Ishikawa (cell line): Measurements from ENCODE around the gene DDX28.
"Not testable (repeated sequence)": the region's sequence is repeated elsewhere in the genome, so short reads cannot be mapped to it uniquely, and the experiment has no call there.

ENCODE experiments used
- CEBPB ChIP-seq: IDR thresholded peaks from 2 replicates; pipeline ENCODE4 v1.6.1; 2012
- CREB1 ChIP-seq: IDR thresholded peaks from 2 replicates; pipeline ENCODE4 v1.6.1; 2012; ENCODE audit warnings: low read depth
- EGR1 ChIP-seq: IDR thresholded peaks from 2 replicates; pipeline ENCODE4 v1.6.1; 2012
- EP300 ChIP-seq: IDR thresholded peaks from 2 replicates; pipeline ENCODE4 v1.6.1; 2012; ENCODE audit warnings: borderline replicate concordance
- FOXM1 ChIP-seq: IDR thresholded peaks from 2 replicates; pipeline ENCODE4 v1.6.1; 2012; ENCODE audit warnings: low read depth, borderline replicate concordance
- NFIC ChIP-seq: IDR thresholded peaks from 2 replicates; pipeline ENCODE4 v1.6.1; 2012
- RAD21 ChIP-seq: IDR thresholded peaks from 2 replicates; pipeline ENCODE4 v1.6.1; 2012; ENCODE audit warnings: low read depth
- TAF1 ChIP-seq: IDR thresholded peaks from 2 replicates; pipeline ENCODE4 v1.6.1; 2012; ENCODE audit warnings: low read depth, mild to moderate bottlenecking
- TCF12 ChIP-seq: IDR thresholded peaks from 2 replicates; pipeline ENCODE4 v1.6.1; 2012; ENCODE audit warnings: low read depth
- TEAD4 ChIP-seq: IDR thresholded peaks from 2 replicates; pipeline ENCODE4 v1.6.1; 2012
- YY1 ChIP-seq: IDR thresholded peaks from 2 replicates; pipeline ENCODE4 v1.6.1; 2012; ENCODE audit warnings: low read depth
- ZBTB7A ChIP-seq: IDR thresholded peaks from 2 replicates; pipeline ENCODE4 v1.6.1; 2012; ENCODE audit warnings: low read depth
- TF ChIP-seq, protein P1 (sequence below): IDR thresholded peaks from 2 replicates; pipeline ENCODE4 v1.6.1; 2012; ENCODE audit warnings: low read depth, mild to moderate bottlenecking
- TF ChIP-seq, protein P2 (sequence below): IDR thresholded peaks from 2 replicates; pipeline ENCODE4 v1.6.1; 2012
- TF ChIP-seq, protein P3 (sequence below): IDR thresholded peaks from 2 replicates; pipeline ENCODE4 v1.6.1; 2012

The DDX28 gene

DNA sequence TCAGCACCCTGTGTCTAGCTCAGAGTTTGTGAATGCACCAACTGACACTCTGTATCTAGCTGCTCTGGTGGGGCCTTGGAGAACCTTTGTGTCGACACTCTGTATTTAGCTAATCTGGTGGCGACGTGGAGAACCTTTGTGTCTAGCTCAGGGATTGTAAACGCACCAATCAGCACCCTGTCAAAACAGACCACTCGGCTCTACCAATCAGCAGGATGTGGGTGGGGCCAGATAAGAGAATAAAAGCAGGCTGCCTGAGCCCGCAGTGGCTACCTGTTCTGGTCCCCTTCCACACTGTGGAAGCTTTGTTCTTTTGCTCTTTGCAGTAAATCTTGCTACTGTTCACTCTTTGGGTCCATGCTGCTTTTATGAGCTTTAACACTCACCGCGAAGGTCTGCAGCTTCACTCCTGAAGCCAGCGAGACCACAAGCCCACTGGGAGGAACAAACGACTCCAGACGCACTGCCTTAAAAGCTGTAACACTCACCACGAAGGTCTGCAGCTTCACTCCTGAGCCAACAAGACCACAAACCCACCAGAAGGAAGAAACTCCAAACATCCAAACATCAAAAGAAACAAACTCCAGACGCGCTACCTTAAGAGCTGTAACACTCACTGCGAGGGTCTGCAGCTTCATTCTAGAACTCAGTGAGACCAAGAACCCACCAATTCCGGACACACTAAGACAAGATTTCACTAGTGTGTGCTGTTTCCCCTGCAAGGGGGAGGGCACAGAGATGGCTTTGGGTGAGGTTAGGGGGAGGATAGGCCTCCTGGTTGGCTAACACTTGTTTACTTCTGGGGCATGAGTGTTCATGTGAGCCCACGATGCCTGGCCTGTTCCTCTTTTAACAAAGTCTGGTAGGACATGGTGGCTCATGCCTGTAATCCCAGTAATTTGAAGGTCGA lies 24.0 kb downstream of the DDX28 start, which contains the start of gene DPEP2:
Gene DPEP2, minus strand, starts transcription at position 706 of the 910 bp plus-strand sequence. CDS start 6,272 bp downstream, outside the sequence.
- TF ChIP-seq, protein P1, sequence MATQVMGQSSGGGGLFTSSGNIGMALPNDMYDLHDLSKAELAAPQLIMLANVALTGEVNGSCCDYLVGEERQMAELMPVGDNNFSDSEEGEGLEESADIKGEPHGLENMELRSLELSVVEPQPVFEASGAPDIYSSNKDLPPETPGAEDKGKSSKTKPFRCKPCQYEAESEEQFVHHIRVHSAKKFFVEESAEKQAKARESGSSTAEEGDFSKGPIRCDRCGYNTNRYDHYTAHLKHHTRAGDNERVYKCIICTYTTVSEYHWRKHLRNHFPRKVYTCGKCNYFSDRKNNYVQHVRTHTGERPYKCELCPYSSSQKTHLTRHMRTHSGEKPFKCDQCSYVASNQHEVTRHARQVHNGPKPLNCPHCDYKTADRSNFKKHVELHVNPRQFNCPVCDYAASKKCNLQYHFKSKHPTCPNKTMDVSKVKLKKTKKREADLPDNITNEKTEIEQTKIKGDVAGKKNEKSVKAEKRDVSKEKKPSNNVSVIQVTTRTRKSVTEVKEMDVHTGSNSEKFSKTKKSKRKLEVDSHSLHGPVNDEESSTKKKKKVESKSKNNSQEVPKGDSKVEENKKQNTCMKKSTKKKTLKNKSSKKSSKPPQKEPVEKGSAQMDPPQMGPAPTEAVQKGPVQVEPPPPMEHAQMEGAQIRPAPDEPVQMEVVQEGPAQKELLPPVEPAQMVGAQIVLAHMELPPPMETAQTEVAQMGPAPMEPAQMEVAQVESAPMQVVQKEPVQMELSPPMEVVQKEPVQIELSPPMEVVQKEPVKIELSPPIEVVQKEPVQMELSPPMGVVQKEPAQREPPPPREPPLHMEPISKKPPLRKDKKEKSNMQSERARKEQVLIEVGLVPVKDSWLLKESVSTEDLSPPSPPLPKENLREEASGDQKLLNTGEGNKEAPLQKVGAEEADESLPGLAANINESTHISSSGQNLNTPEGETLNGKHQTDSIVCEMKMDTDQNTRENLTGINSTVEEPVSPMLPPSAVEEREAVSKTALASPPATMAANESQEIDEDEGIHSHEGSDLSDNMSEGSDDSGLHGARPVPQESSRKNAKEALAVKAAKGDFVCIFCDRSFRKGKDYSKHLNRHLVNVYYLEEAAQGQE: not testable (repeated sequence)
- TF ChIP-seq ZBTB7A, TEAD4: not testable (repeated sequence)

DNA sequence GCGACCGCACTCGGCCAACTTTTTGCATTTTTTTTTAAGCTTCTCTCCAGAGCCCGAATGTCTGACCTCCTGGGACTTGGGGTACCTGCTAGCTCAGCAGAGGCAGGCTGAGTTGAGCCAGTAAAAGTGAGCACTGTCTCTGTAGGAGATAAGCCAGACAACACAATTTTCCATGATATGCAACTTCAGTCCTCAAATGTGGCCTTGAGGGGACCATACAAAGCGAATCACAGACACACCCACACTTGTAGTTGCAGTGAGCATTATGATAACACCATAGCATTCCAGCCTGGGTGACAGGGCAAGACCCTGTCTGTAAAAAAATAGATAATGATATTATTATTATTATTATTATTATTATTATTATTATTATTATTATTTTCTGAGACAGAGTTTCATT lies 26.4 kb downstream of the DDX28 start:
- TF ChIP-seq, protein P1: no peak
- TF ChIP-seq CEBPB (no peak), RAD21 (no peak), TCF12 (no peak), ZBTB7A (no peak), TEAD4 (no peak), EP300 (no peak)

DNA sequence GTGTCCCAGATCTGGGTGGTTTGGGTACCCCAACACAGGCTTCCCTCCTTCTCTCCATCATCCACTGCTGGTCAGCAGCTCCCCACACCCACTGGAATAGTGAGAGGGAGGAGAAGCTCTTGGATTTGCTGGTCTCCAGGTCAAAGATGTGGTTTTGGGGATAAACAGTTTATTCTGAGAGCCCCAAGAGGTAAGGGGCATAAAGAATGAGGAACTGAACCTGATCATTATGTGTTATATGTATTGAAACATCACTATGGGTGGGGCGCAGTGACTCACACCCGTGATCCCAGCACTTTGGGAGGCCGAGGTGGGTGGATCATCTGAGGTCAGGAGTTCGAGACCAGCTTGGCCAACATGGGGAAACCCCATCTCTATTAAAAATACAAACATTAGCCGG lies 27.6 kb downstream of the DDX28 start:
- no peak for TF ChIP-seq ZBTB7A
- TF ChIP-seq TAF1: no peak
- no peak for TF ChIP-seq TEAD4
- TF ChIP-seq RAD21: no peak
- TF ChIP-seq FOXM1: no peak
- TF ChIP-seq, protein P2, sequence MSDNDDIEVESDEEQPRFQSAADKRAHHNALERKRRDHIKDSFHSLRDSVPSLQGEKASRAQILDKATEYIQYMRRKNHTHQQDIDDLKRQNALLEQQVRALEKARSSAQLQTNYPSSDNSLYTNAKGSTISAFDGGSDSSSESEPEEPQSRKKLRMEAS: no peak
- no peak for TF ChIP-seq YY1

DNA sequence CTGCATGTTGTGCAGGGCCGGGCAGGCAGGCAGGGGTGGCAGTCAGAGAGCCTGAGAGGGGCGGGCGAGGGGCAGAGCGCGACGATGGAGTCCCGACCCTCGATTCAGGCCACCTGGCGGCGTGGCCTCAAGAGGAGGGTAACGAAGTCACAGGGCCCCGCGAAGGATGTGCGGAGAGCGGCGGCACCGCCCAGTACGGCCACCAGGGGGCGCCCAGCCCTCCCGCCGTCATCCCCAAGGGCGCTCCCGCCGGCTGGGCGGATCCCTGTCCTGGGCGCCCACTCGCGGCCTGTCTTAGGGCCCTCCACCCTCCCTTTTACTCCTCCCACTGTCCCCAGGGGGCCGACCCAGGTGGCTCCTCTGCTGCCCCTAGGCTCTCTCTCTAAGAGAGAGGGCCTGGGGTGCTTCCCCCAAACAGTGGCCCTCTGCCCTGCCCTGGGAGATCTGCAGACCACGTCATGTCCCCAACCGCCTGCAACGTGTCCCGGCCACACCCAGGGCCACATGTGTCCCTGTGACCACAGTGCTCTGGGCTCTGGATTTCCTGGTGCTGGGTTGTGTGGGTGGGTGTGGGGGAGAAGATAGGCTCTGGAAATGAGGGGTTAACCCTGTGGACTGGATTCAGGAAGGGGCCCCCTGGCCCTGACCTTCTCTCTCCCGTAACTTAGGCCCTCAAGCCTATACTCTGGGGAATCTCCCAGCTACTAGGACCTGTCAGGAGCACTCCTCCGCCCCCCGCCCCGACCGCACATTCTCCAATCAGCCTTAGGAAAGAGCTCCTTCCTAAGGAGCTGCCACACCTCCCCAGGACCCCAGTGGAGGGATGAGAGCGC lies 29.6 kb downstream of the DDX28 start:
- TF ChIP-seq TCF12: 0 out of 2 replicates have a peak, but pooled peaks have one; percentile 28
- TF ChIP-seq EGR1: no peak
- TF ChIP-seq EP300: 0 out of 2 replicates have a peak, but pooled peaks have one; percentile 25
- TF ChIP-seq, protein P3, sequence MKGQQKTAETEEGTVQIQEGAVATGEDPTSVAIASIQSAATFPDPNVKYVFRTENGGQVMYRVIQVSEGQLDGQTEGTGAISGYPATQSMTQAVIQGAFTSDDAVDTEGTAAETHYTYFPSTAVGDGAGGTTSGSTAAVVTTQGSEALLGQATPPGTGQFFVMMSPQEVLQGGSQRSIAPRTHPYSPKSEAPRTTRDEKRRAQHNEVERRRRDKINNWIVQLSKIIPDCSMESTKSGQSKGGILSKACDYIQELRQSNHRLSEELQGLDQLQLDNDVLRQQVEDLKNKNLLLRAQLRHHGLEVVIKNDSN: no peak
- TF ChIP-seq, protein P2: peak; percentile 75
- TF ChIP-seq ZBTB7A: 0 out of 2 replicates have a peak, but pooled peaks have one; percentile 43
- peak; percentile 62; the same call in 1 of the 2 replicates for TF ChIP-seq RAD21
- TF ChIP-seq CREB1: no peak

DNA sequence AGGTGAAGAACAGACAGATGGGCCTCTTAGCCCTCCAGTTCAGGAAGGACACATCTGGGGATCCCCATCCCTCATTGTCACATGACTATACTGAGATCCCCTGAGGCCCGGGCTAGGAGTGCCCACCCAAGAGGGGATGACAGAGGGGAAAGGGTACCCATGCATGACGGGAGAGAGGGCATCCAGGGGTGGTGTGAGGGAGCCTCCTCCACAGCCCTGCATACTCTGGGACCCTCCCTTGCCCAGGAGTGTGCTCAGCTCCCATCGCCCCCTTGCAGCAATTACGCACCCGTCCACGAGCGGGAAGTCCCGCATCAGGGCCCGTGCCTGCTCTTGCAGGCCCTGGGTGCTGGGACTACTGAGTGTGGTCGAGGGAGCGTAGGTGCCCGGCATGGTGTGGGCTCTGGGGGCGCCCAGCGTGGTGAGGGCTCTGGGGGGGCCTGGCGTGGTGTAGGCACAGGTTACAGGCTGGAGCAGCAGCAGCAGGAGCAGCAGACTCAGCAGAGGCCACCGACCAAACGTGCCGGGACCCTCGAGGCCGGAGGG lies 30.3 kb downstream of the DDX28 start:
- TF ChIP-seq FOXM1: no peak
- no peak for TF ChIP-seq TEAD4
- no peak for TF ChIP-seq CREB1
- TF ChIP-seq, protein P3: no peak
- no peak for TF ChIP-seq NFIC
- no peak for TF ChIP-seq YY1
- no peak for TF ChIP-seq EGR1

DNA sequence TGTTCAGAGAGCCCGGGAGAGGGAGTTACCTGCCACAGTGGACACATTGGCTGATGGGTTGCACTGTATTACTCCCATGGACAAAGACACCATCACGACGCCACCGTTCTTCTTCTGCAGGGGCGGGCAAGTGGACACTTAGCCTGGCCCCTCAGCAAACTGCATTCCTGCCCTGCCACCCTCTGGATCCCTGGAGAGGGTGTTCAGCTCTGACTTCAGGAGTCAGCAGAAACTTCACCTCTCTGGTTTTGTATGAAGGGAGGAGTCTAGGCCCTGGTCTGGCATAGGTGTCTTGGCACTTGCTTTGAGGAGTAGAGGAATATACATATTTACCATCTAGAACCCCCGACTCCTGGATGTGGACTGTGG lies 33.0 kb downstream of the DDX28 start:
- no peak for TF ChIP-seq CEBPB
- no peak for TF ChIP-seq CREB1
- TF ChIP-seq, protein P2: no peak
- TF ChIP-seq NFIC: no peak
- no peak for TF ChIP-seq EP300
- TF ChIP-seq FOXM1: no peak
- TF ChIP-seq, protein P3: no peak
- no peak for TF ChIP-seq TAF1
- TF ChIP-seq YY1: no peak
- no peak for TF ChIP-seq RAD21
- no peak for TF ChIP-seq TCF12
- no peak for TF ChIP-seq EGR1
- no peak for TF ChIP-seq TEAD4
- TF ChIP-seq, protein P1: no peak
- TF ChIP-seq ZBTB7A: no peak
